MCF 10A (cell line): ENCODE data around the gene FNDC8. TPM values are rescaled to one million over a fixed set of nuclear protein-coding genes. Genes with fewer than 3 reads are reported as not detected.

ENCODE experiments used
- BruUV-seq: library from RNA; stranded (reverse); fragments of 400-500 nt; replicated peaks from 2 replicates; lab custom pipeline; 2021; lab: Mats Ljungman, UMichigan
- CTCF ChIA-PET: fragments of 300-600 bp; sonication (Branson Sonifier 250); formaldehyde crosslinking; extraction: SDS; loops from one replicate; lab custom pipeline; 2021; ENCODE audit warnings: antibody characterized with exemption, inconsistent platforms; lab: Yijun Ruan, JAX
- POLR2A ChIA-PET: fragments of 300-600, 350-650 bp; sonication (Branson Sonifier 250); formaldehyde crosslinking; extraction: SDS; loops from one replicate; lab custom pipeline; 2020; ENCODE audit warnings: antibody characterized with exemption, inconsistent platforms; lab: Yijun Ruan, JAX
- DNase-seq: peaks from one replicate; pipeline ENCODE4 v3.0.0-alpha.2; 2018; ENCODE audit not compliant: unreplicated experiment
- H3K27ac Mint-ChIP-seq: one replicate; pipeline ENCODE4 v1.8.0; 2022; ENCODE audit warnings: mild to moderate bottlenecking, low read depth, mixed read lengths; ENCODE audit not compliant: unreplicated experiment
- H3K27me3 Mint-ChIP-seq: one replicate; pipeline ENCODE4 v1.8.0; 2022; ENCODE audit warnings: mixed read lengths; ENCODE audit not compliant: insufficient read depth, unreplicated experiment
- H3K36me3 Mint-ChIP-seq: one replicate; pipeline ENCODE4 v1.8.0; 2022; ENCODE audit warnings: mild to moderate bottlenecking, moderate library complexity, mixed read lengths; ENCODE audit not compliant: insufficient read depth, unreplicated experiment
- H3K4me1 Mint-ChIP-seq: one replicate; pipeline ENCODE4 v1.8.0; 2022; ENCODE audit warnings: mixed read lengths; ENCODE audit not compliant: insufficient read depth, unreplicated experiment
- H3K4me3 Mint-ChIP-seq: one replicate; pipeline ENCODE4 v1.8.0; 2022; ENCODE audit warnings: mild to moderate bottlenecking, moderate library complexity, mixed read lengths; ENCODE audit not compliant: unreplicated experiment
- H3K9me3 Mint-ChIP-seq: one replicate; pipeline ENCODE4 v1.8.0; 2022; ENCODE audit warnings: mixed read lengths; ENCODE audit not compliant: unreplicated experiment
- intact Hi-C: fragments of 100-400 bp; cut with micrococcal nuclease; formaldehyde crosslinking; loops from 2 replicates; pipeline ENCODE4 v1.14.1; 2022
- total RNA-seq: library from RNA; stranded (reverse); gene quantifications from 2 replicates; pipeline ENCODE4 v1.2.3, GENCODE V29; 2022
- TF ChIP-seq, protein P1 (sequence below): fragments of 200-600 bp; IDR thresholded peaks from one replicate; pipeline ENCODE4 v1.8.0; 2022; ENCODE audit warnings: antibody characterized with exemption, mild to moderate bottlenecking; ENCODE audit not compliant: unreplicated experiment

The FNDC8 gene
- total RNA-seq, 1 experiment from 2014 or later, result not detected

DNA sequence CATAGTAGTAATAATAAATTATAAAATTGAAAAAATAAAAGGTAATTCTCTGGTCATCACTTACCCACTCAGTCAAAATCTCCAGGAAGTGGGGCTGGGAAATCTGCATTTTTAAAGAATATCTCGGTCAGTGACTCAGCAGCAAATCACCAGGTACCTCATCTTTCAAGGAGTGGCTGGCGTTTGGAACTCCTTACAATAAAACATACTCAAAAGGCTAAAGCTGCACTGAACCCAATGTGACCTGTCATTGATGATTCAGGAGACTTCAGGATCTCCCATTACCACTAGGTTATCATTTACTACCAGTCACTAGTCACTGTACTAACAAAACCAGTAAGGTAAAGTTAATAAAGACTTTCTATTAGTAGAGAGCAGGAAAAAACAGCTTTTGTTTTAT, 36.4 kb upstream of the FNDC8 start:
- CTCF ChIA-PET, result interaction anchor here (0.7 to 2.5 kb wide), 3 partner anchors 19 to 87 kb away, joined by 3 to 8 read pairs (median 3); no protein-coding TSS in a partner anchor
- DNase-seq, result peak; percentile 68
- TF ChIP-seq, protein P1, sequence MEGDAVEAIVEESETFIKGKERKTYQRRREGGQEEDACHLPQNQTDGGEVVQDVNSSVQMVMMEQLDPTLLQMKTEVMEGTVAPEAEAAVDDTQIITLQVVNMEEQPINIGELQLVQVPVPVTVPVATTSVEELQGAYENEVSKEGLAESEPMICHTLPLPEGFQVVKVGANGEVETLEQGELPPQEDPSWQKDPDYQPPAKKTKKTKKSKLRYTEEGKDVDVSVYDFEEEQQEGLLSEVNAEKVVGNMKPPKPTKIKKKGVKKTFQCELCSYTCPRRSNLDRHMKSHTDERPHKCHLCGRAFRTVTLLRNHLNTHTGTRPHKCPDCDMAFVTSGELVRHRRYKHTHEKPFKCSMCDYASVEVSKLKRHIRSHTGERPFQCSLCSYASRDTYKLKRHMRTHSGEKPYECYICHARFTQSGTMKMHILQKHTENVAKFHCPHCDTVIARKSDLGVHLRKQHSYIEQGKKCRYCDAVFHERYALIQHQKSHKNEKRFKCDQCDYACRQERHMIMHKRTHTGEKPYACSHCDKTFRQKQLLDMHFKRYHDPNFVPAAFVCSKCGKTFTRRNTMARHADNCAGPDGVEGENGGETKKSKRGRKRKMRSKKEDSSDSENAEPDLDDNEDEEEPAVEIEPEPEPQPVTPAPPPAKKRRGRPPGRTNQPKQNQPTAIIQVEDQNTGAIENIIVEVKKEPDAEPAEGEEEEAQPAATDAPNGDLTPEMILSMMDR, result no peak
- POLR2A ChIA-PET, result interaction anchor here (1.1 to 9.8 kb wide), 4 partner anchors 10 to 123 kb away, joined by 3 to 119 read pairs (median 22); partner anchors contain the start of genes CCT6B, LIG3, RFFL and ZNF830
- H3K9me3 Mint-ChIP-seq, result no peaks in the 10 kb centered on the region
- no peaks in the 10 kb centered on the region for H3K27me3 Mint-ChIP-seq
- no TSS peak for BruUV-seq
- no peaks in the 10 kb centered on the region for H3K36me3 Mint-ChIP-seq
- H3K4me1 Mint-ChIP-seq, result peaks cover 21% of the 10 kb centered on the region
- intact Hi-C loops, result loop anchor here (5.0 kb wide), 2 partner anchors 63 to 103 kb away; partner anchors contain the start of gene LIG3
- no peak overlapping the region for H3K4me3 Mint-ChIP-seq
- peak overlapping the region; percentile 67 for H3K27ac Mint-ChIP-seq

- Mint-ChIP-seq H3K27ac (no peak overlapping the region), H3K9me3 (no peaks in the 10 kb centered on the region), H3K4me3 (no peak overlapping the region), H3K4me1 (peaks cover 18% of the 10 kb centered on the region), H3K36me3 (no peaks in the 10 kb centered on the region), H3K27me3 (no peaks in the 10 kb centered on the region)
- TF ChIP-seq, protein P1, result no peak
- ChIA-PET POLR2A (interaction anchor here (0.7 to 9.8 kb wide), 7 partner anchors 11 to 1420 kb away, joined by 3 to 119 read pairs (median 3); partner anchors contain the start of genes CCT6B, LIG3, RFFL and ZNF830), CTCF (interaction anchor here (0.8 to 2.5 kb wide), 5 partner anchors 9 to 88 kb away, joined by 3 to 8 read pairs (median 4); partner anchors contain the start of gene RAD51D)
- intact Hi-C loops, result loop anchor here (5.0 kb wide), 2 partner anchors 64 to 104 kb away; partner anchors contain the start of gene LIG3
- no TSS peak for BruUV-seq
- no peak for DNase-seq
These were observed 35.3 kb upstream of the FNDC8 start for GRCh38 chr17:35086164-35086563.

DNA sequence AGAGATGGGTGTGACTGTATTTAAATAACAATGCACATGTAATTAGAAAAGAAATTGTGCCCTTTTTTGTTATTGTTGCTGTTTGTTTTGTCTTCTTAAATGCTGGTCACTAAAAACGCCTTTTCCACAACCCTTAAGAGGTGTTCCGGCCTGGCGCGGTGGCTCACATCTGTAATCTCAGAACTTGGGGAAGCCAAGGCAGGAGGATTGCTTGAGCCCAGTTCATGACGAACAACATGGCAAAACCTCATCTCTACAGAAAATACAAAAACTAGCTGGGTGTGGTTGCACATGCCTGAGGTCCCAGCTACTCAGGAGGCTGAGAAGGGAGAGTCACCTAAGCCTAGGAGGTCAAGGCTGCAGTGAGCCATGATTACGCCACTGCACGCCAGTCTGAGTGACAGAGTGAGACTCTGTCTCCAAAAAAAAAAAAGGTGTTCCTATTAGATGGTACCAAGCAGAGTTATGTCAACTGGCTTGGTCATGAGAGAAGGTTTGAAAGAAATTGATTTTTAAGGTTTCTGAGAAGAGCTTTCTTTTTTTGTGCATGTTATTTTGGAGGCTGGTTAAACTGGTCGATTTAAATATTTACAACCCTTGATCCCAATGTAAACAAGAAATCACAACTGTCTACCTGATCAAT, 34.4 kb upstream of the FNDC8 start:
- DNase-seq, result peak; percentile 43
- H3K36me3 Mint-ChIP-seq, result no peaks in the 10 kb centered on the region
- H3K4me3 Mint-ChIP-seq, result peak overlapping the region; percentile 80
- H3K27me3 Mint-ChIP-seq, result no peaks in the 10 kb centered on the region
- no TSS peak for BruUV-seq
- ChIA-PET POLR2A (interaction anchor here (0.6 to 9.8 kb wide), 15 partner anchors 9 to 1336 kb away, joined by 3 to 119 read pairs (median 3); partner anchors contain the start of genes CCT6B, LIG3, RAD51D and RFFL), CTCF (interaction anchor here (0.6 to 2.5 kb wide), 7 partner anchors 23 to 123 kb away, joined by 3 to 8 read pairs (median 5); partner anchors contain the start of gene RAD51D)
- TF ChIP-seq, protein P1, result no peak
- H3K4me1 Mint-ChIP-seq, result peaks cover 15% of the 10 kb centered on the region
- H3K27ac Mint-ChIP-seq, result peak overlapping the region; percentile 84
- intact Hi-C loops, result loop anchor here (5.0 kb wide), 2 partner anchors 65 to 105 kb away; partner anchors contain the start of gene LIG3
- no peaks in the 10 kb centered on the region for H3K9me3 Mint-ChIP-seq
